Measurements from ENCODE around the gene PTPN23. TPM values are rescaled to one million over a fixed set of nuclear protein-coding genes. Genes with fewer than 3 reads are reported as not detected.

The PTPN23 gene
- total RNA-seq, 3 donors from 2014 or later (not counting 1 experiment from before 2014, with no cell fraction given): 49.3 to 73.6 (median 52.0) TPM

- no peak overlapping the region for H3K27ac Mint-ChIP-seq
- ATAC-seq: no peak
Observed at GRCh38 chr3:47399531-47400270, 18.9 kb downstream of the PTPN23 start.

GRCh38 chr3:47404431-47404876 lies 23.6 kb downstream of the PTPN23 start:
- no peak for ATAC-seq
- no peak for DNase-seq
- no peak overlapping the region for H3K4me3 ChIP-seq (ENCODE audit: low read length)
- no peak overlapping the region for H3K27ac ChIP-seq (ENCODE audit: low read length)
- intact Hi-C loops (cut with micrococcal nuclease): no loop called here
- Mint-ChIP-seq H3K9me3 (no peaks in the 10 kb centered on the region), H3K27ac (no peak overlapping the region), H3K27me3 (ENCODE audit: low read depth in 2 of 2) (no peaks in the 10 kb centered on the region), H3K4me1 (peaks cover 6 to 15% of the 10 kb centered on the region in 2 donors), H3K36me3 (no peaks in the 10 kb centered on the region), H3K4me3 (no peak overlapping the region)
- peaks cover 41% of the 10 kb centered on the region for H3K36me3 ChIP-seq (ENCODE audit: control insufficient read depth, insufficient read depth, low read length)
- H3K27me3 ChIP-seq (ENCODE audit: control insufficient read depth, insufficient read depth, low read length): no peaks in the 10 kb centered on the region
- no peaks in the 10 kb centered on the region for H3K4me1 ChIP-seq (ENCODE audit: control insufficient read depth, insufficient read depth, low read length)
- 93% methylated on average over 10 of the region's 13 CpGs for WGBS (ENCODE audit: insufficient coverage)
- no peaks in the 10 kb centered on the region for H3K9me3 ChIP-seq (ENCODE audit: control insufficient read depth, insufficient read depth, low read length)
- TF ChIP-seq CTCF (IDR thresholded peaks at IDR 0.05): no peak

More at GRCh38 chr3:47399531-47400270, 18.9 kb downstream of the PTPN23 start:
- no peak for TF ChIP-seq CTCF (IDR thresholded peaks at IDR 0.05)
- Histone ChIP-seq H3K27ac (ENCODE audit: low read length) (no peak overlapping the region), H3K27me3 (ENCODE audit: control insufficient read depth, insufficient read depth, low read length) (no peaks in the 10 kb centered on the region), H3K9me3 (ENCODE audit: control insufficient read depth, insufficient read depth, low read length) (no peaks in the 10 kb centered on the region), H3K36me3 (ENCODE audit: control insufficient read depth, insufficient read depth, low read length) (peaks cover 15% of the 10 kb centered on the region), H3K4me3 (ENCODE audit: low read length) (no peak overlapping the region), H3K4me1 (ENCODE audit: control insufficient read depth, insufficient read depth, low read length) (no peaks in the 10 kb centered on the region)
- Mint-ChIP-seq H3K27me3 (ENCODE audit: low read depth in 2 of 2) (no peaks in the 10 kb centered on the region), H3K4me1 (peaks cover 16 to 39% of the 10 kb centered on the region in 2 donors), H3K4me3 (no peak overlapping the region), H3K9me3 (no peaks in the 10 kb centered on the region), H3K36me3 (no peaks in the 10 kb centered on the region)
- DNase-seq: no peak
- intact Hi-C loops (cut with micrococcal nuclease): no loop called here
- WGBS (ENCODE audit: insufficient coverage): 82% methylated on average over 9 of the region's 9 CpGs

GRCh38 chr3:47404955-47405790 lies 24.4 kb downstream of the PTPN23 start:
- 90% methylated on average over 8 of the region's 9 CpGs for WGBS (ENCODE audit: insufficient coverage)
- no peaks in the 10 kb centered on the region for H3K27me3 Mint-ChIP-seq (ENCODE audit: low read depth in 2 of 2)
- DNase-seq: no peak
- peaks cover 6 to 8% of the 10 kb centered on the region in 2 donors for H3K4me1 Mint-ChIP-seq
- H3K27ac Mint-ChIP-seq: no peak overlapping the region
- H3K4me3 Mint-ChIP-seq: no peak overlapping the region
- Histone ChIP-seq H3K36me3 (ENCODE audit: control insufficient read depth, insufficient read depth, low read length) (peaks cover 48% of the 10 kb centered on the region), H3K27ac (ENCODE audit: low read length) (no peak overlapping the region), H3K9me3 (ENCODE audit: control insufficient read depth, insufficient read depth, low read length) (no peaks in the 10 kb centered on the region), H3K4me3 (ENCODE audit: low read length) (no peak overlapping the region), H3K4me1 (ENCODE audit: control insufficient read depth, insufficient read depth, low read length) (no peaks in the 10 kb centered on the region), H3K27me3 (ENCODE audit: control insufficient read depth, insufficient read depth, low read length) (no peaks in the 10 kb centered on the region)
- H3K9me3 Mint-ChIP-seq: no peaks in the 10 kb centered on the region
- intact Hi-C loops (cut with micrococcal nuclease): no loop called here
- no peak for TF ChIP-seq CTCF (IDR thresholded peaks at IDR 0.05)
- H3K36me3 Mint-ChIP-seq: no peaks in the 10 kb centered on the region
- ATAC-seq: no peak

Measured in natural killer cell (primary cell).